T-helper 2 cell (primary cell): ENCODE results near the gene ADNP2.

Source experiments
- DNase-seq, 5 experiments: peaks; one replicate each; pipeline versions ENCODE4 v3.0.0 to v3.0.0-alpha.2; 2012 to 2022
- total RNA-seq, 2 donors: gene quantifications; one replicate each; lab custom pipeline; 2026; lab: John Stamatoyannopoulos, UW

ADNP2 gene, protein sequence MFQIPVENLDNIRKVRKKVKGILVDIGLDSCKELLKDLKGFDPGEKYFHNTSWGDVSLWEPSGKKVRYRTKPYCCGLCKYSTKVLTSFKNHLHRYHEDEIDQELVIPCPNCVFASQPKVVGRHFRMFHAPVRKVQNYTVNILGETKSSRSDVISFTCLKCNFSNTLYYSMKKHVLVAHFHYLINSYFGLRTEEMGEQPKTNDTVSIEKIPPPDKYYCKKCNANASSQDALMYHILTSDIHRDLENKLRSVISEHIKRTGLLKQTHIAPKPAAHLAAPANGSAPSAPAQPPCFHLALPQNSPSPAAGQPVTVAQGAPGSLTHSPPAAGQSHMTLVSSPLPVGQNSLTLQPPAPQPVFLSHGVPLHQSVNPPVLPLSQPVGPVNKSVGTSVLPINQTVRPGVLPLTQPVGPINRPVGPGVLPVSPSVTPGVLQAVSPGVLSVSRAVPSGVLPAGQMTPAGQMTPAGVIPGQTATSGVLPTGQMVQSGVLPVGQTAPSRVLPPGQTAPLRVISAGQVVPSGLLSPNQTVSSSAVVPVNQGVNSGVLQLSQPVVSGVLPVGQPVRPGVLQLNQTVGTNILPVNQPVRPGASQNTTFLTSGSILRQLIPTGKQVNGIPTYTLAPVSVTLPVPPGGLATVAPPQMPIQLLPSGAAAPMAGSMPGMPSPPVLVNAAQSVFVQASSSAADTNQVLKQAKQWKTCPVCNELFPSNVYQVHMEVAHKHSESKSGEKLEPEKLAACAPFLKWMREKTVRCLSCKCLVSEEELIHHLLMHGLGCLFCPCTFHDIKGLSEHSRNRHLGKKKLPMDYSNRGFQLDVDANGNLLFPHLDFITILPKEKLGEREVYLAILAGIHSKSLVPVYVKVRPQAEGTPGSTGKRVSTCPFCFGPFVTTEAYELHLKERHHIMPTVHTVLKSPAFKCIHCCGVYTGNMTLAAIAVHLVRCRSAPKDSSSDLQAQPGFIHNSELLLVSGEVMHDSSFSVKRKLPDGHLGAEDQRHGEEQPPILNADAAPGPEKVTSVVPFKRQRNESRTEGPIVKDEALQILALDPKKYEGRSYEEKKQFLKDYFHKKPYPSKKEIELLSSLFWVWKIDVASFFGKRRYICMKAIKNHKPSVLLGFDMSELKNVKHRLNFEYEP
- total RNA-seq: 68.3 to 121 reads per million in 2 donors

DNA sequence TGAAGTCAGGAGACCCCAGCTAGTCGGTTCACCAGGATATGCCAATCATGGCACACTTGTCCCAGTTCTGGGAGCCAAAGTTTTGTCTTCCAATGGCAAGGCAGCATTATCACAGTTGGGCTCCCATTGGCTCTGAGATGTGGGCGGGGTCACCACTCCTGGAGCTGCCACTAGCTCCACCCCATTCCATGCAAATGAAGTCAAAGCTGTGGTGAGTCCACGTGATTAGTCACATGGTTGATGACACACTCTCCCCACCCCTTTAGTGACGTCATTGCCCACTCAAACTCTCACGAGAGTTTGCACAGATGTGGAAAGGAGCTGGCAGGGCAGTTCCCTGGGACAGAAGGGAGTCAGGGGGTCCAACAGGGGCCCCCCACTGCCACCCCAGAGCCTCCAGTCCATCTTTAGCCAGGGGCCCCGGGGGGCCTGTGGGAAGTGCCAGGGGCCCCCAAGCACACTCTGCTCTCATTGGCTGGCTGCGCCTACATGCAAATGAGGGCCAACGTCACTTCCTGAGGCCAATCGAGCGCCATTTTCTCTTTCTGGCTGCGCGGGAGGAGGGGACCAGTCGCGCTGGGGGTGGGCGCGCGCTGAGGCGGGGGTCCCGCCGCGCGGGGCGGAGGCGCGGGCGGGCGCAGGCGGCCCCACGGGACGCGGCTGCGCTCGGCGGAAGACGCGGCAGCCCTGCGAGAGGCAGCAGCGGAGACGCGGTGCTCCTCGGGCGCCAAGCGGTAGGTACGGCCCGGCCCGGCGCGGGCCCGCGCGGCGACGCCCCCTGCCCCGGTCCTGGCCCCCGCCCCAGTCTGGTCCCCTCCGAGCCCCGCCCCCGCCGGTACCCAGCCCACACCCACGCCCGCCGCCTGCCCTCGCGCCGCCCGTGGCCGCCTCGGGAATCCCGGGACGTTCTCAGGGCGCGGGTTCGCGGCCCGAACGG lies at the start of gene ADNP2:
TSS of gene ADNP2 (plus strand) at position 524 of the 937 bp plus-strand sequence. CDS start 8,281 bp downstream, outside the sequence.
- DNase-seq: peak; percentile 44 to 95 (median 81)

DNA sequence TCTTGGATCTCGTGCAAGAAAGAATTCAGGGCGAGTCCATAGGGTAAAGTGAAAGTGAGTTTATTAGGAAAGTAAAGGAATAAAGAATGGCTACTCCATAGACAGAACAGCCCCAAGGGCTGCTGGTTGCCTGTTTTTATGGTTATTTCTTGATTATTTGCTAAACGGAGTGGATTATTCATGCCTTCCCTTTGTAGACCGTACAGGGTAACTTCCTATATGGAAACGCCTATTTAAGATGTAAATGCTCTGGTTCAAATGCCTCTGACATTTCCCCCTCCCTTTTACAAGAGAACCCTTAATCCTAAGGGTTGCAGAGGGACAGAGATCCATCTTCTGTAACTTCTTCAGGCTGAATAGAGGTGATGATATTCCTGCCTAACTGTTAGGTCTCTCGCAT lies 49.1 kb upstream of the ADNP2 start:
- no peak for DNase-seq

DNA sequence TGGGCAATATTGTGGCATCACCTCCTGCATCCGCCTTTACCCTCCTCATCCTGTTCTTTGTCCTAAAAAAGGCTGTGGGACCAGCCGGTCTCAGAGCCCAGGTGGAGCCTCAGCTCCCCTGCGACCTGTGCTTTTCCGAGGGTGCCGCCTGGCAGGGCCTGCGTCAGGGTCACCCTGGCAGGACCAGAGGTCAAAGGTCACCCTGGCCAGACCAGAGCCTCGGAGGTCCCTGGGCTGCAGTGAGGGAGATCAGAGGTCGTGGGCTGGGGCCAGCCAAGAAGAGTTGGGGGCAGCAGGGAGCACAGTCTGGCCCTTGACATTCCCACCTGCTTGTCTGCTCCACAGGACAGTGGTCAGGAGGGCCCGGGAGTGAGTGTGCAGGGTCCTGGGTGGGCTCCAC lies 43.4 kb upstream of the ADNP2 start:
- DNase-seq: no peak

DNA sequence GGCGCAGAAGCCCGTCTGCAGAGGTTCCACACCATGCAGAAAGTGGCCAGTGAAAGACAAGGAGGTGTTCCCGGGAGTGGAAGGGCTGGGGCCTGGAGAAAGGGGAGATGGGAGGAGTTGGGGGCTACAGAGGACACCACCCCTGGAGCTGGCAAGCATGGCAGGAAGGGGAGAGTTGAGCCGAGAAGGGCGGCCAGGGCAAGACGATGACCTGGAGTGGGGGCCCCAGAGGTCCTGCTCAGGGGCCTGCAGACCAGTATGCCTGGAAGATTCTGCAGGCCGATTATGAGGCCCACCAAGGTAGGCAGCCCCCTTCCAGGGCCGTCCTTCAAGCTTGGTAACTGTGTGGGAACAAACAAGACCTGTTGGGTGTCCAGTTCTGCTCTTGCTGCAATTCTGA lies 41.7 kb upstream of the ADNP2 start:
- no peak for DNase-seq

DNA sequence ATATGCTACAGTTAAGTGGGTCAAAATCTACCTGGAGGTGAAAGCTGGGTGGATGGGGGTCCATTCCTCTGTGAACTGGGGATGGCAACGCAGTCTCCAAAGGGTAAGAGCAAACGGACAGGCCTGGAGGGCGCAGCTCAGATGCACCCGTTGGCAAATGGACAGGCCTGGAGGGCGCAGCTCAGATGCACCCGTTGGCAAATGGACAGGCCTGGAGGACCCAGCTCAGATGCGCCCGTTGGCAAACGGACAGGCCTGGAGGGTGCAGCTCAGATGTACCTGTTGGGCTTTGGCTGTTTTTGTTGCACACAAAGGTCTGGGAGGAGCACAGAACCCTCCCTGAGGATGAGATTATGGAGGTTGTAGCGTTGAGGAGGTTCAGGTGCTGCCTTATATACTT lies 41.2 kb upstream of the ADNP2 start:
- DNase-seq: no peak

DNA sequence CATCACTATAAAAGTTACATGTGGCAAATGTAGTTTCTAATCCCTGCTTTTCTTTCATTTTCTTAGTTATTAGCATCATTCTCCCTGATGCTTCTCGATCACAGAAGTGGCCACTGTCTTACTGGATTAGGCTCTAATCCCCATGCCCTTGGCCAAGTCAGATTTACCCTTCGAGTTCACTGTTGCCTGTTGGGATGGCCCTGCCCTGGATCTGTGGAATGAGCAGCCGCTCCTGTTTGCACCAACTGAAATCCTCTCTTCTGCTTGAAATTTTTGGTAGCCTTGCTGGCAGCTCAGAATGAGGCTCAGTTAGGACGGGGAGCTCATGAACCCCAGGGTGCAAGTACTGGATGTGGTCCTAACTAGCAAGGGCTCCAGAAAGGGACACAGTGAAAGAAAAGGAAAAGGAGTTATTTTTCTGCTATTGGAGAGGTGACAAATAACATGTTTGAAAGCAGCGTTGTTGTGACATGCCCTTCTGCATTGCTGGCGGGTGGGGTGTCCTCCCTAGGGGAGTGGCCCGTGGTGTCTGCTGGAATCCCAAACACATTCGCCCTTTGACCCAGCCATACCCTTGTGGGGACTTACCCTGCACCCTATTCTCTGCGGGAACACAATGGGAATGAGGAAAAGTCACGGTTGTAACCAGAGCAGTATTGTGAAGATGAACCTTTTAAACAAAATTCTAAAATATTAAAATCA lies 40.3 kb upstream of the ADNP2 start:
- DNase-seq: no peak

DNA sequence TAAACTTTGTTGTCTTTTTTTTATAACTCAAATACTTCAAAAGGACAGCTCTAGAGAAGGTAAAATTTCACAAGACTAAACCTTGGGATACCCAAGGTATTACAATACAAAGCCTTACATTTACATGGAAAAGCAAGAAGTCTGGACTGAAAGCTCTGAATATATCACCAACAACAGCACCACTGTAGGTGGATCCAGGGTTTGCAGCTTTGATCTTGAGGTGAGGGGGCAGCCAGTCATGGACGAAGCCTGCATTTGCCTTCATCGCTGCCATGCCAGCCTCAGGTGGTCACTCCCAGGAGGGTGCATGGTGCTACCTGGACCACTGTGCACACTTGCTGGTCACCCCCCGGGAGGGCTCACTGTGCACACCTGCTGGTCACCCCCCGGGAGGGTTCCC lies 38.2 kb upstream of the ADNP2 start:
- DNase-seq: no peak

DNA sequence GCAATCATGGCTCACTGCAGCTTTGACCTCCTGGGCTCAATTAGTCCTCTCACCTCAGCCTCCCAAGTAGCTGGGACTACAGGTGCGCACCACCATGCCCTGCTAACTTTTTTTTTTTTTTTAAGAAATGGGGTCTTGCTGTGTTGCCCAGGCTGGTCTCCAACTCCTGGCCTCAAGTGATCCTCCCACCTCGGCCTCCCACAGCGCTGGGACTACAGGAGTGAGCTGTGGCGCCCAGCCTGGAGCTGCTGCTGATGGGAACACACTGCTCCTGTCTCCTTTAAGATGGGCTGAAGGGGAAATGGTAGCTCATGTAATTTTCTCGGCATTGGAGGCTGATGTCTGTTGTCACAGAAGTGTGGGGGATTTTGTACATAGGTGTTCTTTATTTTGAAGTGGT lies 34.9 kb upstream of the ADNP2 start:
- DNase-seq: no peak

DNA sequence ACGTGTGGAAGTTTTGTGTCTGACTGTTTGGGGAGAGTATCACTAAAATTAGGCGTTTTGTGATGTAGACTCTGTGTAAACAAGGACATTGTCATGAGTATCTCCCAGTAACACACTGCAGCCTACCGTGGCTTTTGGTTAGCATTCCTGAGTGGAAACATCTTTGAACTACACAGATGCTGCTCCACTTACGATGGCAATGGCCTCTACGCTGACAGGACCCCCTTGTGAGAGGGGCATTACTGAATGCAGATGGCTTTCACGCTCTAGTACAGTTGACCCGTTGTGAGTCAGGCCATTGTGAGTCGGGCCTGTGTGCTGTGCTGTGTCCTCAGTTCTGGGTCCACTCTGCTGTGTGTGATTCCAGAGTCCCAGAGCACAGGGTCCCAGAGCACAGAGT lies 34.4 kb upstream of the ADNP2 start:
- no peak for DNase-seq

DNA sequence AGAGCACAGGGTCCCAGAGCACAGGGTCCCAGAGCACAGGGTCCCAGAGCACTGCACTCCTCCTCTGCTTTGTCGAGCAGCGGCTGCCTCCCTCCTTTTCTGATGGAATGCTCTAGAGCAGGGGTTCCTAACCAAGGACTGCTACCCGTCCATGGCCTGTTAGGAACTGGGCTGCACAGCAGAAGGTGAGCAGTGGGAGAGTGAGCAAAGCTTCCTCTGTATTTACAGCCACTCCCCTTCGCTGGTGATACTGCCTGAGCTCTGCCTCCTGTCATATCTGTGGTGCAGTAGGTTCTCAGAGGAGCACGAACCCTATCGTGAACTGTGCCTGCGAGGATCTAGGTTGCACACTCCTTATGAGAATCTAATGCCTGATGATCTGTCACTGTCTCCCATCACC lies 33.1 kb upstream of the ADNP2 start:
- no peak for DNase-seq

DNA sequence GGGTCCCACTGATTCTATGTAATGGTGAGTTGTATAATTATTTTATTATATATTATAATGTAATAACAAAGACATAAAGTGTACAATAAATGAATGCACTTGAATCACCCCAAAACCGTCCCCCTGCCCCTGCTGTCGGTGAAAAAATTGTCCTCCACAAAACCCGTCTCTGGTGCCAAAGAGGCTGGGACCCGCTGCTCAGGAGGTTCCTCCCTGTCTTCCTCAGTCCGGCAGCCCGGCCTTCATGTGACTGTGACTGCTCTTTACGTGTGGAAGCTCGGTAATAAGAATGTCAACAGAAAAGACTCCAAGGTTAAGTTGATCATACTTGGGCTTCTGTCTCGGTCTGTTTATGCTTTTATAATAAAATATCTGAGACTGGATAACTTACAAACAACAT lies 32.7 kb upstream of the ADNP2 start:
- DNase-seq: no peak

DNA sequence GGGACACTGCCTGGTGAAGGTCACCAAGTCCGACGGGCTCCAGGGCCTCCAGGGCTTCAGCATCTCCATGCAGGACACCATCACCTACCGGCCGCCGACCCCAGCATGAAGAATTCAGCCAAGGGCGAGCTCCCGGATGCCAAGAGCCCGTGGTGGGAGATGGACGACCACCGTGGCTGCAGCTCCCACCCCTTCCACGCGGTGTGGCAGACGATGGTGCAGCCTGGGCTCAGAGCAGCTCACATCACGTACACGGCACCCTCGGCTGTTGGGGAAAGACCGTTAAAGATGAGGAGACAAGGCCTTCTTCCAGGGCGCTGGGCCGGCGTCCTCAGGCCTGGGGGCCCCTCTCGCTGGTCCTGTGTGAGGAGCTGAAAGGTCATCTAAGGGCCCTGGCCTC lies 31.2 kb upstream of the ADNP2 start:
- no peak for DNase-seq

DNA sequence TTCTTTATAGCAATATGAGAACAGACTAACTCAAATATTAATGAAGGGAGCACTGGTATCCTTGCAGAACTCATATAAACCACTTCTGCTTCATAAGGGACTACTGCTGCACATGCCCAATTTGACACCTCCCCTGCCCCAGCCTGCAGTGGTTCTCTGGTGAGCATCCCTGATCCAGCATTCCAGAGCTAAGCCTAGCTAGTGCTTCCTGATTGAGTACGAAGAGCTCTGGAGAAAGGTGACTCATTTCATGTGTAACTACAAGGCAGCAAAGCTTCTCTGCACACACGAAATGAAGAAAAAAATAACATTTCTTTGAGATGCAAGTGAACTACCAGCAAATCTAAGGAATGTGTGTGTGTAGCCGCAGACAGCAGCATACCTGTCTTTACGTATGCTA lies 22.8 kb upstream of the ADNP2 start:
- no peak for DNase-seq

DNA sequence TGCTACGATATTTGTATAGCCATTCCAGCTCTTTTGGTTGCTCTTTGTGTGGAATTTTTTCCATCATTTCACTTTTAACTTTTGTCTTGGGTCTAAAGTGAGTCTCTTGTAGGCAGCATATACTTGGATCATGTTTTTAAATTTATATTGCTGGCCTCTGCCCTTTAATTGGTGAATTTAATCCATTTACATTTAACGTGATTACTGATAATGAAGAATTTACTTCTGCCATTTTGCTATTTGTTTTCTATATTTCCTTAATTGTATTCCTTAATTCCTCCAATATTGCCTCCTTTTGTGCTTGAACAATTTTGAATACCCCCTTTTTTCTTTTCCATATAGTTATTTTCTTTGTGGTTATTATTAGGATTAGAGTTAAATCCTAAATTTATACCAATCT lies 21.0 kb upstream of the ADNP2 start:
- DNase-seq: no peak

DNA sequence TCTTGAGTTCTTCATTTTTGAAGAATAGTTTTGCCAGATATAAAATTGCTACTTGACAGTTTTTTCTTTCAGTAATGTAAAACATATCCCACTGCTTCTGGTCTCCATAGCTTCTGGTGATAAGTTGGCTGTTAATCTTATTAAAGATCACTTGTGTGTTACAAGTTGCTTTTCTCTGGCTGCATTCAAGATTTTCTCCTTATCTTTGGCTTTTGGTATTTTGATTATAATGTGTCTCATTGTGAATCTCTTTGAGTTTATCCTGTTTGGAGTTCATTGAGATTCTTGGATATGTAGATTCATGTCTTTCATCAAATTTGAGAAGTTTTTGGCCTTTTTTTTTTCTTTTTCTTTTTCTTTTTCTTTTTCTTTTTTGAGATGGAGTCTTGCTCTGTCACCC lies 20.2 kb upstream of the ADNP2 start:
- DNase-seq: no peak

DNA sequence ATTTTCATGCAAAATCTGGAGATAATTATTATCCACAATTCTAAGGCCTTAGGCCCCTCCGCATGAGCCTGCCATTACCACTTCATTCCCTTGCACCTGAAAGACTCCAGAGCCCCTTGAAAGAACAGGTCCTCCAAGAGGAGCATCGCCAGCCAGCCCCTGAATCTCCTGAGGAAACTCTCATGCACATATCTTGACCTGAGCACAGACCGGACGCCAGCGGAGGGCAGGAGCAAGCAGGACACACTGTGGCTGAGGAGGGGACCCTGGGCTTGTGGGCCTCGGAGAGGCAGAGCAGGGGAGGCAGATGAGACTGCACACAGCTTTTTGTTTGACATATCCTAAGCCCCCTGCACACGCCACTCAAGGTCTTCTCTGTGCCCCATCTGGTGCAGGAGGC lies 13.6 kb upstream of the ADNP2 start:
- no peak for DNase-seq

DNA sequence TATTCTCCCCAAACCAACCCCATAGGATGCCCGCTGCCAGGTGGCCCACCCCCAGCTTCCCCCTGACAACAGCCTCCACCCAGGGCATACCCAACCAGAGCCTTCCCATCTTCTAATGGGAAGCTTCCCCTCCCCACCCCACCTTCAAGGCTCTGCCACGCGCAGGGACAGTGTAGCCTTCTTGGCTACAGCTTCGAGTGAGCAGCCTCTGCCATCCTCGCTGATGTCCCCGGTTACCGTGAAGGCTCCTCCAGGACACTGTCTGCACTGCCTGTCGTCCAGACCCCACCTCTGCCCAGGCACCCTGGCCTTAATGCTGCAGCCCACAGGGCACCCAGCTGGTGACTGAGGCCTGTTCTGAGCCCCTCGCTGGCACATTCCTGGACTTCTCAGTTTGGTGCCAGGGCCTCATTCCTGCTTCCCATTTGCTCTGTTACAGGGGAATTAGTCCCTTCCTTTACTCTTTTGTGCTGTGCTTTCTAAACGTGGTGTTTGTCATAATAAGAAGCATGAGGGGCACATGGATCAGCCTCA lies 13.0 kb upstream of the ADNP2 start:
- DNase-seq: no peak

DNA sequence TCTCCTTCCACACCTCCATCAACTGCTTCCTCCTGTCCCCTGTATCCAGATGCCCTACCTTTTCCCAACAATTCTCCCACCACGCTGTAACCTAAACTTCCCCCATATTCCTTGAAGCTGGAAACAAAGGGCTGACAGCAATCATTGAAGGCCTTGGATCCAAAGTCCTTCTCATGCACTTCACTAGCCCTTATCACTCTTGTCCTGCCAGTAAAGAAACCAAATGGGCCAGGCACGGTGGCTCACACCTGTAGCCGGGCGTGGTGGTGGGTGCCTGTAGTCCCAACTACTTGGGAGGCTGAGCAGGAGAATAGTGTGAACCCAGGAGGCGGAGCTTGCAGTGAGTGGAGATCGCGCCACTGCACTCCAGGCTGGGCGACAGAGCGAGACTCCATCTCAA lies 11.9 kb upstream of the ADNP2 start:
- no peak for DNase-seq

DNA sequence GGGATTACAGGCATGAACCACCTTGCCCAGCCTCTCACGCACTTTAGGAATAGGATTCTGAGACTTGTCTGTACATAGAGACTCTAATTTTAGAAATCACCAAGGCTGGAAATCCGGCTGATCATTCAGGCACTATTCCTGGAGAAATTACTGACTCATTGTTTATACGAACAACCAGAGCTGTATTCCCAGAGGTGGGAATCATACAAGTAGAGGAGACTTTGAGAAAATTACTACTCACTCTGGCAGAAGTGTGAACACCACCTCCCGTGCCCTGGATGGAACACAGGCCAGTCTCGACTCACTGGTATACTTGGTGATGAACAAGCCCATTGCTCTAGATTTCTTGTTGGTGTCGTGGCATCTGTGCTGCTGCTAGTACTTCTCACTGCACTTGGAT lies 5.8 kb upstream of the ADNP2 start:
- DNase-seq: no peak

DNA sequence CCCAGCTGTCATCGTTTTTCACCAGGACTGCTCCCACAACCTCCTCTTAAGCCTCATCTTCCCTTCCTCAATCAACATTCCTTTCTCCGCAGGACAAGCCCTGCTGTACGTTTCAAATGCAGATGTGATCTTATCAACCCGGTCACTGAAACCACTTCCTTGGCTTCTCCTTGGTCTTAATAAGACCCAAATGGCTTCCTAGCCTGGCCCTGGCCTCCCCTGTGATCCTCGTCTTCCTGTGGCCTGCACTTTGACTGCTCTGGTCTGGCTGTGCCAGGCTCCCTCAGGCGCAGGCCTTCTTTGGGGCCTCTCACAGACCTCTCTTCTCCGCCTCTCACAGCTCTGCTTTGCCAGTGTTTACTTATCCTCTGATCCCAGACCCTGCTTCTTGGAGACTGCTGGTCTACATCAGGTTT lies 4.7 kb upstream of the ADNP2 start:
- DNase-seq: no peak
